ENCODE results near the gene CAMK1G. TPM values are rescaled to one million over a fixed set of nuclear protein-coding genes. Genes with fewer than 3 reads are reported as not detected.

The CAMK1G gene
- polyA plus RNA-seq, 2 donors = 0.01 TPM; not detected in 1

GRCh38 chr1:209595028-209595427, 11.5 kb downstream of the CAMK1G start:
- Histone ChIP-seq H3K4me3 (ENCODE audit: low read depth in 1 of 2, low read length in 2 of 2) (no peak overlapping the region), H3K4me1 (ENCODE audit: control insufficient read depth in 2 of 2, insufficient read depth in 2 of 2, low read length in 1 of 2) (no peaks in the 10 kb centered on the region), H3K36me3 (ENCODE audit: control insufficient read depth in 2 of 2, insufficient read depth in 2 of 2, low read length in 1 of 2) (no peaks in the 10 kb centered on the region), H3K27me3 (ENCODE audit: control insufficient read depth in 1 of 2, insufficient read depth in 2 of 2, low read length in 2 of 2) (no peaks in the 10 kb centered on the region), H3K9me3 (ENCODE audit: control insufficient read depth in 2 of 2, insufficient read depth in 1 of 2, low read depth in 1 of 2, low read length in 1 of 2) (no peaks in the 10 kb centered on the region), H3K27ac (ENCODE audit: low read depth in 2 of 2, low read length in 1 of 2) (no peak overlapping the region)
- 72 to 73% methylated on average over 9 of the region's 9 CpGs for WGBS, 2 donors

- WGBS, 2 donors = 83 to 84% methylated on average over 10 of the region's 10 CpGs
- H3K27ac ChIP-seq (ENCODE audit: low read depth in 2 of 2, low read length in 1 of 2) = no peak overlapping the region
- no peaks in the 10 kb centered on the region for H3K9me3 ChIP-seq (ENCODE audit: control insufficient read depth in 2 of 2, insufficient read depth in 1 of 2, low read depth in 1 of 2, low read length in 1 of 2)
- no peak overlapping the region for H3K4me3 ChIP-seq (ENCODE audit: low read depth in 1 of 2, low read length in 2 of 2)
- no peaks in the 10 kb centered on the region for H3K36me3 ChIP-seq (ENCODE audit: control insufficient read depth in 2 of 2, insufficient read depth in 2 of 2, low read length in 1 of 2)
- H3K4me1 ChIP-seq (ENCODE audit: control insufficient read depth in 2 of 2, insufficient read depth in 2 of 2, low read length in 1 of 2) = no peaks in the 10 kb centered on the region
- no peaks in the 10 kb centered on the region for H3K27me3 ChIP-seq (ENCODE audit: control insufficient read depth in 1 of 2, insufficient read depth in 2 of 2, low read length in 2 of 2)
Observed at GRCh38 chr1:209595599-209596285, 12.2 kb downstream of the CAMK1G start.

GRCh38 chr1:209597499-209597898, 14.0 kb downstream of the CAMK1G start:
- Histone ChIP-seq H3K4me1 (ENCODE audit: control insufficient read depth in 2 of 2, insufficient read depth in 2 of 2, low read length in 1 of 2) (no peaks in the 10 kb centered on the region), H3K9me3 (ENCODE audit: control insufficient read depth in 2 of 2, insufficient read depth in 1 of 2, low read depth in 1 of 2, low read length in 1 of 2) (no peaks in the 10 kb centered on the region), H3K4me3 (ENCODE audit: low read depth in 1 of 2, low read length in 2 of 2) (no peak overlapping the region), H3K27me3 (ENCODE audit: control insufficient read depth in 1 of 2, insufficient read depth in 2 of 2, low read length in 2 of 2) (no peaks in the 10 kb centered on the region), H3K27ac (ENCODE audit: low read depth in 2 of 2, low read length in 1 of 2) (no peak overlapping the region), H3K36me3 (ENCODE audit: control insufficient read depth in 2 of 2, insufficient read depth in 2 of 2, low read length in 1 of 2) (no peaks in the 10 kb centered on the region)
- WGBS, 2 donors = 40 to 47% methylated on average over 2 of the region's 2 CpGs

GRCh38 chr1:209598227-209598626, 14.7 kb downstream of the CAMK1G start:
- Histone ChIP-seq H3K27ac (ENCODE audit: low read depth in 2 of 2, low read length in 1 of 2) (no peak overlapping the region), H3K9me3 (ENCODE audit: control insufficient read depth in 2 of 2, insufficient read depth in 1 of 2, low read depth in 1 of 2, low read length in 1 of 2) (no peaks in the 10 kb centered on the region), H3K36me3 (ENCODE audit: control insufficient read depth in 2 of 2, insufficient read depth in 2 of 2, low read length in 1 of 2) (no peaks in the 10 kb centered on the region), H3K4me3 (ENCODE audit: low read depth in 1 of 2, low read length in 2 of 2) (no peak overlapping the region), H3K27me3 (ENCODE audit: control insufficient read depth in 1 of 2, insufficient read depth in 2 of 2, low read length in 2 of 2) (no peaks in the 10 kb centered on the region), H3K4me1 (ENCODE audit: control insufficient read depth in 2 of 2, insufficient read depth in 2 of 2, low read length in 1 of 2) (no peaks in the 10 kb centered on the region)
- WGBS, 2 donors = 64 to 85% methylated on average over 1 of the region's 1 CpG

GRCh38 chr1:209600541-209600940, 17.0 kb downstream of the CAMK1G start:
- WGBS, 2 donors = 55 to 71% methylated on average over 1 of the region's 1 CpG
- no peaks in the 10 kb centered on the region for H3K36me3 ChIP-seq (ENCODE audit: control insufficient read depth in 2 of 2, insufficient read depth in 2 of 2, low read length in 1 of 2)

GRCh38 chr1:209601809-209602657, 18.5 kb downstream of the CAMK1G start:
- WGBS, 2 donors = 39% methylated on average over 6 of the region's 6 CpGs

More at GRCh38 chr1:209600541-209600940, 17.0 kb downstream of the CAMK1G start:
- no peaks in the 10 kb centered on the region for H3K9me3 ChIP-seq (ENCODE audit: control insufficient read depth in 2 of 2, insufficient read depth in 1 of 2, low read depth in 1 of 2, low read length in 1 of 2)
- no peak overlapping the region for H3K27ac ChIP-seq (ENCODE audit: low read depth in 2 of 2, low read length in 1 of 2)
- H3K4me3 ChIP-seq (ENCODE audit: low read depth in 1 of 2, low read length in 2 of 2) = no peak overlapping the region
- H3K4me1 ChIP-seq (ENCODE audit: control insufficient read depth in 2 of 2, insufficient read depth in 2 of 2, low read length in 1 of 2) = no peaks in the 10 kb centered on the region
- no peaks in the 10 kb centered on the region for H3K27me3 ChIP-seq (ENCODE audit: control insufficient read depth in 1 of 2, insufficient read depth in 2 of 2, low read length in 2 of 2)

GRCh38 chr1:209603877-209604276, 20.4 kb downstream of the CAMK1G start:
- H3K9me3 ChIP-seq (ENCODE audit: control insufficient read depth in 2 of 2, insufficient read depth in 1 of 2, low read depth in 1 of 2, low read length in 1 of 2) = no peaks in the 10 kb centered on the region
- H3K27me3 ChIP-seq (ENCODE audit: control insufficient read depth in 1 of 2, insufficient read depth in 2 of 2, low read length in 2 of 2) = no peaks in the 10 kb centered on the region
- H3K36me3 ChIP-seq (ENCODE audit: control insufficient read depth in 2 of 2, insufficient read depth in 2 of 2, low read length in 1 of 2) = no peaks in the 10 kb centered on the region
- no peak overlapping the region for H3K27ac ChIP-seq (ENCODE audit: low read depth in 2 of 2, low read length in 1 of 2)
- WGBS, 2 donors = 79 to 90% methylated on average over 5 of the region's 5 CpGs
- no peak overlapping the region for H3K4me3 ChIP-seq (ENCODE audit: low read depth in 1 of 2, low read length in 2 of 2)
- H3K4me1 ChIP-seq (ENCODE audit: control insufficient read depth in 2 of 2, insufficient read depth in 2 of 2, low read length in 1 of 2) = peaks cover 0 to 4% of the 10 kb centered on the region in 2 donors

More at GRCh38 chr1:209601809-209602657, 18.5 kb downstream of the CAMK1G start:
- no peaks in the 10 kb centered on the region for H3K9me3 ChIP-seq (ENCODE audit: control insufficient read depth in 2 of 2, insufficient read depth in 1 of 2, low read depth in 1 of 2, low read length in 1 of 2)
- no peak overlapping the region for H3K27ac ChIP-seq (ENCODE audit: low read depth in 2 of 2, low read length in 1 of 2)
- no peaks in the 10 kb centered on the region for H3K27me3 ChIP-seq (ENCODE audit: control insufficient read depth in 1 of 2, insufficient read depth in 2 of 2, low read length in 2 of 2)
- no peaks in the 10 kb centered on the region for H3K4me1 ChIP-seq (ENCODE audit: control insufficient read depth in 2 of 2, insufficient read depth in 2 of 2, low read length in 1 of 2)
- no peak overlapping the region for H3K4me3 ChIP-seq (ENCODE audit: low read depth in 1 of 2, low read length in 2 of 2)
- no peaks in the 10 kb centered on the region for H3K36me3 ChIP-seq (ENCODE audit: control insufficient read depth in 2 of 2, insufficient read depth in 2 of 2, low read length in 1 of 2)

- Histone ChIP-seq H3K4me1 (ENCODE audit: control insufficient read depth in 2 of 2, insufficient read depth in 2 of 2, low read length in 1 of 2) (peaks cover 0 to 4% of the 10 kb centered on the region in 2 donors), H3K36me3 (ENCODE audit: control insufficient read depth in 2 of 2, insufficient read depth in 2 of 2, low read length in 1 of 2) (no peaks in the 10 kb centered on the region), H3K27me3 (ENCODE audit: control insufficient read depth in 1 of 2, insufficient read depth in 2 of 2, low read length in 2 of 2) (no peaks in the 10 kb centered on the region), H3K27ac (ENCODE audit: low read depth in 2 of 2, low read length in 1 of 2) (no peak overlapping the region), H3K4me3 (ENCODE audit: low read depth in 1 of 2, low read length in 2 of 2) (no peak overlapping the region), H3K9me3 (ENCODE audit: control insufficient read depth in 2 of 2, insufficient read depth in 1 of 2, low read depth in 1 of 2, low read length in 1 of 2) (no peaks in the 10 kb centered on the region)
- 25 to 50% methylated on average over 1 of the region's 1 CpG for WGBS, 2 donors
Observed at GRCh38 chr1:209607102-209607794, 23.7 kb downstream of the CAMK1G start.

- Histone ChIP-seq H3K4me1 (ENCODE audit: control insufficient read depth in 2 of 2, insufficient read depth in 2 of 2, low read length in 1 of 2) (peaks cover 0 to 4% of the 10 kb centered on the region in 2 donors), H3K27me3 (ENCODE audit: control insufficient read depth in 1 of 2, insufficient read depth in 2 of 2, low read length in 2 of 2) (no peaks in the 10 kb centered on the region), H3K36me3 (ENCODE audit: control insufficient read depth in 2 of 2, insufficient read depth in 2 of 2, low read length in 1 of 2) (no peaks in the 10 kb centered on the region), H3K4me3 (ENCODE audit: low read depth in 1 of 2, low read length in 2 of 2) (no peak overlapping the region), H3K27ac (ENCODE audit: low read depth in 2 of 2, low read length in 1 of 2) (no peak overlapping the region), H3K9me3 (ENCODE audit: control insufficient read depth in 2 of 2, insufficient read depth in 1 of 2, low read depth in 1 of 2, low read length in 1 of 2) (no peaks in the 10 kb centered on the region)
- WGBS, 2 donors = 55 to 60% methylated on average over 8 of the region's 8 CpGs
Observed at GRCh38 chr1:209607795-209608178, 24.3 kb downstream of the CAMK1G start.
